Measurements from ENCODE around the gene PGS1. TPM values are rescaled to one million over a fixed set of nuclear protein-coding genes. Genes with fewer than 3 reads are reported as not detected.

Gene PGS1
- total and polyA plus RNA-seq, 2 donors (not counting 1 experiment from before 2014, with no cell fraction given): 22.4 to 34.5 TPM

DNA sequence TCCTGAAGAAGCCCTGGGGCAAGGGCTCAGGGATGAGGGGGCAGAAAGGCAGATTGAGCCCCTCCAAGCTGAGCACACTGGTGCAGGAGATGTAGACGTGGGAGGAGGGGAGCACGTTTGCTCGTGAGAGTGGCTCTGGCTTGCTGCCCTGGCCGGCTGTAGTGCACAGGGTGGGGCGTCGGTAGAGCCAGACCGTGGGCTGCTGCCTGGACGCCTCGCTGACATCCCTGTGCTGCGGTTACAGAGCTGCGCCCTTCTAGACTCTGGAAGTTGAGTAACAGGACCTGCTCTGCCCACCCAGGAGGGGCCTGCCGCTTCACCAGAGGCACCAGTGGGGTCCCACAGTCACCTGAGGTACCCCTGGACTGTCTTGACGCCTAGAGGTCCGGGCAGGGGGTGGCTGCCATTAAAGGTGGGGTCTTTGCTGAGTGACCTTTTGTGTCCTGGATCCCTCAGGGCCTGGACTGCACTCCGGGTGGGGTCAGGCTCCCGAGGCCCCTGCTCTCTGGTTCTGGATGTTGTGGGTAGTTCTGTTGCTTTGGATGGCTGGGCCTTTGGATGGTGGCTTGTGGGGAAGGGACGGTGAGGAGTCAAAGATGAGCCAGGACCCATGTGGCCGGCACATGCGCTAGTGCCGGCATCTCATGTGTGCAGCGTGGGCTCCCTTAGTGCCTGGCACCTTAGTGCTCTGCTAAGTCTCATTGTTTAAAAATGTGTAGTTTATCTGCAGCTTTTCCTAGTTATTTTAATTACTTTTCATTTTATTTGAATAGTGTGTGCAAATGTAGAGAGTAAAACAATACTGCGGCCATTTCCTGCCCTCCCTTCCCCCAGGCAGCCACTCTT lies 41.7 kb downstream of the PGS1 start:
- Histone ChIP-seq H2AFZ (ENCODE audit: low read length) (no peak overlapping the region), H3K9me3 (ENCODE audit: control insufficient read depth, insufficient read depth, low read depth, low read length) (no peaks in the 10 kb centered on the region), H3K4me1 (ENCODE audit: control insufficient read depth, extremely low read depth, insufficient read depth, low read length) (peaks cover 2% of the 10 kb centered on the region), H3K9ac (ENCODE audit: insufficient read depth, low read length) (no peak overlapping the region), H3K4me3 (replicated peaks in 1 of 4; ENCODE audit: control extremely low read depth in 1 of 4, insufficient read depth in 1 of 4, low read depth in 3 of 4, low read length in 4 of 4) (no peak overlapping the region), H3K4me2 (ENCODE audit: extremely low read depth, insufficient read depth, low read length) (no peak overlapping the region), H3K27ac (ENCODE audit: insufficient read depth, low read length) (peak overlapping the region; percentile 32), H4K20me1 (ENCODE audit: control insufficient read depth, extremely low read depth, insufficient read depth, low read length) (no peaks in the 10 kb centered on the region), H3K79me2 (ENCODE audit: control insufficient read depth, insufficient read depth, low read length) (peaks cover 5% of the 10 kb centered on the region), H3K27me3 (ENCODE audit: control insufficient read depth, insufficient read depth, low read length) (no peaks in the 10 kb centered on the region), H3K36me3 (ENCODE audit: control insufficient read depth, insufficient read depth, low read length) (peaks cover 31% of the 10 kb centered on the region)
- no peak for TF ChIP-seq CTCF (conservative IDR thresholded peaks at IDR 0.05 in 1 of 2, IDR thresholded peaks at IDR 0.05 in 1 of 2; ENCODE audit: low read depth in 1 of 2, low read length in 2 of 2)
- no peak for TF ChIP-seq EZH2 (IDR thresholded peaks at IDR 0.05; ENCODE audit: low read length, missing control alignments)
- DNase-seq (ENCODE audit: low read depth in 2 of 2): no peak

- DNase-seq (ENCODE audit: low read depth in 2 of 2): no peak
- H3K27ac ChIP-seq (ENCODE audit: insufficient read depth, low read length): no peak overlapping the region
- no peak for TF ChIP-seq CTCF (conservative IDR thresholded peaks at IDR 0.05 in 1 of 2, IDR thresholded peaks at IDR 0.05 in 1 of 2; ENCODE audit: low read depth in 1 of 2, low read length in 2 of 2)
- TF ChIP-seq EZH2 (IDR thresholded peaks at IDR 0.05; ENCODE audit: low read length, missing control alignments): no peak
- H3K4me2 ChIP-seq (ENCODE audit: extremely low read depth, insufficient read depth, low read length): no peak overlapping the region
- no peaks in the 10 kb centered on the region for H4K20me1 ChIP-seq (ENCODE audit: control insufficient read depth, extremely low read depth, insufficient read depth, low read length)
- no peak overlapping the region for H2AFZ ChIP-seq (ENCODE audit: low read length)
- H3K79me2 ChIP-seq (ENCODE audit: control insufficient read depth, insufficient read depth, low read length): peaks cover 5% of the 10 kb centered on the region
- H3K36me3 ChIP-seq (ENCODE audit: control insufficient read depth, insufficient read depth, low read length): peaks cover 35% of the 10 kb centered on the region
- H3K4me1 ChIP-seq (ENCODE audit: control insufficient read depth, extremely low read depth, insufficient read depth, low read length): peaks cover 2% of the 10 kb centered on the region
- H3K4me3 ChIP-seq (replicated peaks in 1 of 4; ENCODE audit: control extremely low read depth in 1 of 4, insufficient read depth in 1 of 4, low read depth in 3 of 4, low read length in 4 of 4): no peak overlapping the region
- no peak overlapping the region for H3K9ac ChIP-seq (ENCODE audit: insufficient read depth, low read length)
- no peaks in the 10 kb centered on the region for H3K27me3 ChIP-seq (ENCODE audit: control insufficient read depth, insufficient read depth, low read length)
- no peaks in the 10 kb centered on the region for H3K9me3 ChIP-seq (ENCODE audit: control insufficient read depth, insufficient read depth, low read depth, low read length)
These were observed 42.7 kb downstream of the PGS1 start for GRCh38 chr17:78421084-78421533.

DNA sequence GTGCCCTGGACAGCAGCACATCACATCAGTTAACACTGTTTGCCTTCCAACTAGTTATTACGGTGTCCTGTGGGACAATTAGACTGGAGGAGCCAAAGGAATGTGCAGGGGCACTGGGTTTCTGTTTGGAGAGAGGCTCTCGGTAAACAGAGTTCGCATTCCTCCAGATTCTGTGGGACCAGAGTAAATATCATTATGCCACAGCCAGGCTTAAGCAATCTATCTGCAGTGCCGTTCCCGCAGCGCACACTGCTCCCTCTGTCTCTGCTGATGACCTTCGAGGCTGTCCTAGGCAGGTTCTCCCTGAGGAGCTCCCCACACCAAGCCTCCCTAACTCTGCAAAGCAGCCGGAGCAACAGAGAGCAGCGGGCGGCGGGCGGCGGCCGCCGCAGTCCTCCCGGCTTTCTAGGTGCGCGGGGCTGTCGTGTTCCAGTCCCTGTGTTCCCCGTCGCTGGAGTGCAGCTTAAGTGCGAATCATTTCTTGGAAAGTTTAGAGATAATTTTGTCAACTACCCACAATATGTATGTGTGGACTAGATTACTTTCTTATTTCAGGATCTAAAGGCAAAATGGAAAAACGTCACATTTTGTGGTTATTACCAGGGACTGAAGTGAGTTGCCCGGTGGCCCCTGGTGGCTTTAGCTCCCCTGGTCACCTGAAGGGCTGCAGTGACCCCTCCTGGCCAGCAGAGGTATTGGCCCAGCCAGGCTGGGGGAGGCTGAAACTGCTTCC lies 43.3 kb downstream of the PGS1 start:
- peaks cover 2% of the 10 kb centered on the region for H3K4me1 ChIP-seq (ENCODE audit: control insufficient read depth, extremely low read depth, insufficient read depth, low read length)

More for the DNA sequence above, 43.3 kb downstream of the PGS1 start:
- Histone ChIP-seq H2AFZ (ENCODE audit: low read length) (no peak overlapping the region), H3K9me3 (ENCODE audit: control insufficient read depth, insufficient read depth, low read depth, low read length) (no peaks in the 10 kb centered on the region), H3K36me3 (ENCODE audit: control insufficient read depth, insufficient read depth, low read length) (peaks cover 38% of the 10 kb centered on the region), H3K9ac (ENCODE audit: insufficient read depth, low read length) (no peak overlapping the region), H3K79me2 (ENCODE audit: control insufficient read depth, insufficient read depth, low read length) (peaks cover 5% of the 10 kb centered on the region), H3K4me2 (ENCODE audit: extremely low read depth, insufficient read depth, low read length) (no peak overlapping the region), H3K4me3 (replicated peaks in 1 of 4; ENCODE audit: control extremely low read depth in 1 of 4, insufficient read depth in 1 of 4, low read depth in 3 of 4, low read length in 4 of 4) (no peak overlapping the region), H4K20me1 (ENCODE audit: control insufficient read depth, extremely low read depth, insufficient read depth, low read length) (no peaks in the 10 kb centered on the region), H3K27me3 (ENCODE audit: control insufficient read depth, insufficient read depth, low read length) (no peaks in the 10 kb centered on the region), H3K27ac (ENCODE audit: insufficient read depth, low read length) (peak overlapping the region; percentile 39)
- TF ChIP-seq CTCF (conservative IDR thresholded peaks at IDR 0.05 in 1 of 2, IDR thresholded peaks at IDR 0.05 in 1 of 2; ENCODE audit: low read depth in 1 of 2, low read length in 2 of 2) (peak; percentile 99), EZH2 (IDR thresholded peaks at IDR 0.05; ENCODE audit: low read length, missing control alignments) (no peak)
- DNase-seq (ENCODE audit: low read depth in 2 of 2): peak; percentile 56 to 72
